NCI-H2029 (cell line): ENCODE data around the gene STIM1.

Experiments
- DNase-seq: peaks from one replicate; lab custom pipeline; 2025; lab: John Stamatoyannopoulos, UW

Gene STIM1

DNA sequence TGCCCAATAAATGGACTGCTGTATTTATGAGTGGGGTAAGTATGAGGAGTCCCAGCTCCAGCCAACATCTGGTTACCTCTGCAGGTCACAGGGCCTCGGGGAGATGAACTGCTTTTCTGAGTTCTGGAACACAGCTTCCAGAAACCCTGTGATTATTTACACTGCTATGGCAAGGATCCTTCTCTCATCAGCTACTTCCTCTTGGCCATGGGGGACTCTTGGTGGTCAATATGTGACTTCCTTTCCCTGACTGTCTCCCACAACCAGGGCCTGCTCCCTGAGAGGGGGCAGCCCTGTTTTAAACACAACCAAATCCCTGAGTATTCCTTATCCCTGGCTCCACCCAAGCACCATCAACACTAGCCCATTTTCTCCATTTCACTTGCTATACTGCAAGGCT lies 24.7 kb upstream of the STIM1 start:
- no peak for DNase-seq

DNA sequence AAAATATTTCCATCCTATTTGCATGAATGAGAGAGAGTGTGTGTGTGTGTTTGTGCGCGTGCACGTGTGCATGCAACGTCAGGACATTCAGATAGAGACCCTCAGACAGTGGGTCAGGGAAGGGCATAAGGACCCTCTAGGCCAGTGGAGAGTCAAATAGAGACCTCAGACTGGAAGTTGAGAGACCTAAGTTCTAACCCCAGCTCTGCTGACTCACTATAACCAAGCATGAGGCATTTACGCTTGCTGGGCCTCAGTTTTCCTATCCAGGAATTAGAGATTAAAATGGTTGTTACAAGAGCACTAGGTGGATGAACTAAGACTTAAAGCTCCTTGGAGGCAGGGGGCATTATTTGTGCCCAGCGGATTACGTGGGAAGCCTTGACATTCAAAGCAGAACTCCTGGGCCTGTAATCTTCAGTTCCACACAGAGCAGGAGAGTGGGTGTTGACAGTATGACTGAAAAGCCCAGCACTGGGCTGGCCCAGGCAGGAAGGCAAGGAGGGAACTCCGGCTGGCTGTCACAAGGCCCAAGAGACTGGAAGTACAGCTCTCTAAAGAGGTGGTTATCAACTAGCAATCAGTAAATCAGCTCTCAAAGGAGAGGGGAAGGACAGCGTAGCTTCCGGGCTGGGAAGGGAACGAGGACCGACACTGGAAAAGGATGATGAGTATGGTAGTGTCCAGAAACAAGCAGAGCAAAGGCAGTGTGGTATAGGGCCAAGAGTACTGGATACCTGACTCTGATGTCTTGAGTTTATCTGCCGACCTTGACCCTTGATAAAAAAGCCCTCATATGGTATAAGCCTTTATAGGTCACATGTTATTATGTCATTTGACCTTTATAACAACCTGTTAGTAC lies 23.9 kb upstream of the STIM1 start:
- no peak for DNase-seq

DNA sequence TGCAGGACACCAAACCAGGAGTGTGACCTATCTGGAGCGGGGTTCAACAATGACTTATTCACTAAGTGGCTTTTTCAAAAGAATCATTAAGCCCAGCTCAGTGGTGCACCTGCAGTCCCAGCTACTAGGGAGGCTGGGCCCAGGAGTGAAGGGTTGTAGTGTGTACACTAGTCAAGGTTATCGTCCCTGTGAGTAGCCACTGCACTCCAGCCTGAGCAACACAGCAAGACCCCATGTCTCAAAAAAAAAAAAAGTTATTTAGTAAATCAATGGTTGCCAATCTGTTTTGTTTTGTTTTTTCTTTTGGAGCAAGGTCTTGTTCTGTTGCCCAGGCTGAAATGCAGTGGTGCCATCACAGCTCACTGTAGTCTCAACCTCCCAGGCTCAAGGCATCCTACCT lies 22.6 kb upstream of the STIM1 start:
- no peak for DNase-seq

DNA sequence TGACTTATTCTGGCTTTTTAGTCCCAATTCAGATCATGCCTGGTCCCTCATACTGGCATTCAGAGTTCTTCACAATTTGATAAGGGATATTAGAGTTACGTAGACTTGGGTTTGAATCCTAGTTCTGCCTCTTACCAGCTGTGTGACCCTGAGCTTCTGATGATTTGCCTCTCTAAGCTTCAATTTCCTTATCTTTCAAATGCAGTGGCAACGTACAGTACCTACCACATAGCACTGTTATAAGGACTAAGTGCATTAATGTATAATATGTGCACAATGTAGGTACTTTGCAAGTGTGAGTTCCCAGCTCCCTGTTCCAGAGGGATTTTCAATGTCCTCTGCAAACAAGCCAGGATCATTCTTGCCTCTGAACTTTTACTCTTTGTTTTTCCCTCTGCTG lies 22.0 kb upstream of the STIM1 start:
- no peak for DNase-seq

DNA sequence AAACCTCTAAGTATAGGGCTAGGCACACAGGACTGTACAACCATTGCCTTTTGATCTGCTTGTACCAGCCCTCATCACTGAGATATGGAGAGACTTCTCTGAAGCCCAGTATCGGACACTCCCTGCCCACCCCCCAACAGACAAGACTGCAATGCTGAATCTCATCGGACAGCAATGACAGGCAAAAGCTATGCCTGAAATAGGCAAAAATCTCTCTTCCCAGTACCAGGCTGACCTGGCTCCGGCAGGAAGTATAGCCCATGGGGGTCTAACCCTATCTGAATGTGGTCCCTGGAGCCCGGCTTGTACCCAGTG lies 21.2 kb upstream of the STIM1 start:
- DNase-seq = no peak

DNA sequence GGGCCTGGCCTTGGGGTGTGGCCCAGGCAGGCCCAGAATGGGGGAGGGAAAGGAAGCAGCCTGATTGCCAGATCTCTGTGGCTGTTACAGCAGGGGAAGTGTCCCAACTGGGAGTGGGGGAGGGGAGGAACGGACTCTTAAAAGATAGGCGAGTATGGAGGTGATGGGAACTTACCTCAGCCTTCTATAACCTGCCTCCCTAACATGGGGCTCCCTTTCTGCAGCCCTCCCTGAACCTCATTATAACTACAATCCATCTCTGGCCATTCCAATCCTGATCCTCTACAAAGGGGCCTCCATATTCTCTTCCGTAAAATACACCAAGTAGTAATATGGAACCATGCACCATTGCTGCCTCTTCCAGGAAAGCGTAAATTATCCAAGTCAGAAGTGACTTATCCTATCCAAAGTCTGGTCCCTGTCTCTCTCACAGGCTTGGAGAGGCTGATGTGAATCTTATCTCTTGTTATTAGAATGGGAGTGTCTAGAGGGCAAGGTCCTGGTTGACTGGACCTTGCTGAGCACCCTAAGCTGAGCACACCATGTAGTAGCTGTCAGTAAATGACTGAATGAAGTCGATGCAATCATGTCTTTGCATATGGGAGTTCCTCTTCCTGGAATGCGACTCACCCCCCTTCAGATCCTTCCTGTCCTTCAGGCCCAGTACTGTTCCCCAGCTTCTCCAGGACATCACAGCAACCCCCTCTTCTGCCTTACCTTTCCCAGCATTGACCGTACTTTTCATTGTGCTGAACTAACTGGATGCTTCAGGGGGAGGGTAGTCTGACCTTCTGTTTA lies 20.6 kb upstream of the STIM1 start:
- DNase-seq = no peak

DNA sequence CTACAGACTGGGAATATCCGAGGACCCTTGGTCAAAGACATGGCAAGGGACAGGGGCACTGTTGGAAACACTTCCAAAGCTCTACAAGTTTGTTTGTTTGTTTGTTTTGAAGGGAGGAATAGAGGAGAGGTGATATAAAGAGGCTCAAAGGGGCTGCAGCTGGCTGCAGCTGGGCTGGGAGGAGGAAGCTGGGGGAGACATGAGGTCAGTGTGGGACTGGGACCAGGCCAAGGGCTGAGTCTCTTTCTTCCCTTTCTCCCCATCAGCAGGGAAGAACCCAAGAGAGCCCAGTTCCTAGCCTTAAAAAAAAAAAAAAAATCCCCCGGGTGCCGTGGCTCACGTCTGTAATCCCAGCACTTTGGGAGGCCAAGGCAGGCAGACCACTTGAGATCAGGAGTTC lies 19.7 kb upstream of the STIM1 start:
- DNase-seq = no peak

DNA sequence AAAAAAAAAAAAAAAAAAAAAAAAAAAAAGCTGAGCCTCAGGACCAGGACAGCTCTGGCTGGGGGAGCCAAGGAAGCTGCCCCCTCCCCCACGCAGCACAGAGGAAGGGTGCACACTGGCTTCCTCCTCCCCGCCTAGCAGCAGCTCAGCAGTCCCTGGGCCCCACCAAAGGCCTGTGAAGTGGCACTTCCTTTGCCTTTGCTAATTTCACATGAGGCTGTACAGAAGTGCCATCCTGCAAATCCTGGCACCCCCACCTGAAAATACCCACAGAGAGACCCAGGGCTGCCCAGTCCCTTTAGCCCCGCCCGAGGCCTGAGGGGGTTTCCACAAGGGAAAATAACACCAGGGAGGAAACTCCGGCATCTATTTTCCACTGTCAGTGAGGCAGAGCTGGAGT lies 18.6 kb upstream of the STIM1 start:
- no peak for DNase-seq

DNA sequence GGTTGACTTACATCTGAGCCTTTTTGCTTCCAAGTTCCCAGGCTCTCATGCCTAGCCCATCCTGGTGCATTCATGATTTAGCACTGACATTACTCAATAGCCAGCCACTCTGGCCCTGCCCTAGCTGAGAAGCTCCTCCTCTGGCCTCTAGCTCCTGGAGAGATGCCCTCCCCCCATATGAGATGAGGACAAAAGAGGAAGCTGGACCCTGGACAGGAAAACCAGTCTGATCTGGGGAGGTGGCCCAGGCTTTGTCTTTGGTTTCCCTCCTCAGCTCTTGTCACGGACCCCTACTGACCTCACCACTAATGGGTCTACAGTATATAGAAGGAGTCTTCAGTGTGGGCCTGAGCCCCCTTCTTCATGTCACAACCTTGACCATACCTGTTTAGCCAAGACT lies 17.7 kb upstream of the STIM1 start:
- no peak for DNase-seq

DNA sequence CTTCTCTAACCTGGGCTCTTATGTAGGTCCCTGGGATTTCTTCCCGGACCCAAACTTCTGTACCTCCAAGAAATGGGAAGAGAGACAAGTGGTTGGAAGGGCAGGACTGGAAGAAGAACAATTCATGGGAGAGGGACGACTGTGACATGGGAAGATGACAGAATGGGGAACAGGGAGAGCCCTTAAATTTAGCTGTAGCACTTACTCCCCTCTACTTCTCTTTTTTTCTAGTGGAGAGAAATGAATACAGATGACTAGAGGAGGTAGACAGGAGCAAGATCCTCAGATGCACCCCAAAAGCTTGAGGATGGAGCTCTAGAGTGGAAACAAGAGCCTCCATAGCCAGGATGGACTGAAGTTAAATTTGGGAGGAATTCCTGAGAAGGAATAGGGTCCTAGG lies 17.0 kb upstream of the STIM1 start:
- no peak for DNase-seq

DNA sequence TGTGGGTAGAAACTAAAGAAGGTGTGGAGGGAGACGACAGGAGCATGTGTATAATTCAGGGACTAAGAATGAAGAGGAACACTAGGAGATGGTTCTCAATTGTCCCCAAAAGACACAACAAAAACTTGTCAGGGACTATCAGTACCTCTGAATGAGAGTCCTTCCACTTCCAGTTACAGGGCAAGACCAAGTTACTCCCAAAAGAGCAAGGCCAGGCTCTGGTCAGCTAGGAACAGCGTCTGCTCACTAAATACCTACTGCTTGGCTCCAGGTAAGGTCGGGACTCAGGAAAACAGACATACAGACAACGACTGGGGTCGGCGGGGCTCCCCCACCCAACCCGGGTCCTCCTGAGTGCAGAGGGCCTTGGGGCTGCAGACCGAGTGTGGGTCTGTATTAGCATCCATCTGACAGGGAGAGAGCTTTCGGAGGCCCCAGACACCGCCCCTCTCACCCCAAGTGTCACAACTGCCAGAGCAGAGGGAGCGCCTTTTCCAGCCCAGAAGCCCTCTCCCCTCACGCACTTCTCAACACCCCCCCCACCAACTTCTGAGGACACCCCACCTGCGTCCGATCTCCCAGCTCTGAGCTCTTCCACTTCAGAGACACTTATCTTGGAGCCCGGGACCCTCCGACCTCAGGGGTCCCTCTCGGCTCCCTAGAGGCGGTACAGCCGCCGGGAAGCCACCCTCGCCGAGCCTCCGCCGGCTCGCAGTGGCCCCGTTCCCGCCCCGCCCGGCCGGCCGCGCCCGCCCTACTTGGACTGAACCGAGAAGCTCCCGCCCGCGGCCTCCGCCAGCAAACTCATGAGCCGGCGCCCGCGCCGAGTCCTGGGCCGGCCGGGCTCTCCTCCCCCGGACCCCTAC lies 15.2 kb upstream of the STIM1 start:
- DNase-seq = no peak

DNA sequence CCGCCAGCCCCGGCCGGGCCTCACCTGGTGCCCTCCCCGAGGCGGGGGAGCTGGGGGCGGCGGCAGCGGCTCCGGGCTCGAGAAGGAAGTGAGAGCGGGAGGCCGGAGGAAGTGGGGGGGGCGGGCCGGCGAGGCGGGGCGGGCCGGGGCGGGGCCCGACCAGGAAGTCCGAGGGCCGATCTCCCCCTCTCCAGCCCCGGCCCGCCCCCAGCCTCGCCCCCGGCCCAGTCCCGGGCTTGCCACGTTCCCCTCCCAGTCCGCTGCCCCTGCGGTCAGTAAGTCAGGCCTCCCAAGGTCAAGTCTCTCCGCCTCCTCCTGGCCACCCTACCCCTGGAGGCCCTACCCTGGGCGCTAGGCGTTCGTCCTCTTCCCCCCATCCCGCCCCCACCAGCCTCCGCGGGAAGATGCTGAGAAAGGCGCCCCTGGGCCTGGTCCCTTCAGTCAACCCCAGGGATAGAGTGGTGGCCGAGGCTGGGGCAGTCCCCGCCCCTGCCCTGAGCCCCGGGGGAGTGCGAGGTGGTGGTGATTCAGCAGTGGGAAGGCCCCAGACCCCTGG lies 14.5 kb upstream of the STIM1 start, which contains the start of gene RHOG:
RHOG (minus strand) TSS at position 90 of the 556 bp plus-strand sequence. CDS start 12,821 bp downstream, outside the sequence.
- peak; percentile 32 for DNase-seq

DNA sequence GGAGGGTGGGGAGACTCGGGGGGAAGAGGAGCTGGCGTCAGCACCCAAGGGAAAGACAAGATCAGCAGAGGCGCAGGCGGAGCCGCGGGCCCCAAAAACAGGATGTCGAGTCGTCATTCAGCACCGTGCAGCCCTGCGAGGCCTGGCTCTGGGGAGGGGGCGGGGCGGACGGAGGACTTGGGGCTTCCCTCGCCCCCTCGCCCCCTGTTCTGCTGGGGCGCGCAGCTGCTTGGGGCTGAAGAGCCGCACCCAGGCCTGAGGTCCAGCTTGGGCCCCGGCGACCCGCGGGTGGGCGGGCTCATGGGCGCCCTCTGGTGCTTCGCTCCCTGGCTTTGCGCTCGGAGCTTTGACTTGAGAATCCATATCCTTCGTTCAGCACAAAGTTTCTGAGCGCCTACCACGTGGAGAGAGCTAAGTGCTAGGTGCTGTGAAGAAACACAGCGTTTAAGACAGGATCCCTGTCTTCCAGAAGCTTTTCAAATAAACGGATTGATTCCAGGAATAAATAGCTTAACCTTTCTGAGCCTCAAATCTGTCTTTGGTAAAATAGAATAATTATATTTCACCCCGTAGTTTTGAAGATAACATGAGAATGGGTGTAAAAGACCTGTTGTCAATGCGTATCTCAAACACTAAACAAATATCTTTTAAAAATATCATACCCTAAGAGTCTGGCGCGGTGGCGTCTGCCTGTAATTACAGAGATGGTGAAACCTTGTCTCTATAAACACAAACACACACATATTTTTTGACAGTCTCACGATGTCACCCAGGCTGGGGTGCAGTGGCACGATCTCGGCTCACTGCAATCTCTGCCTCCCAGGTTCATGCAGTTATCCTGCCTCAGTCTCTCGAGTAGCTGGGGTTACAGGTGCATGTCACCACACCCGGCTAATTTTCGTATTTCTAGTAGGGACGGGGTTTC lies 13.8 kb upstream of the STIM1 start:
- peak; percentile 57 for DNase-seq

DNA sequence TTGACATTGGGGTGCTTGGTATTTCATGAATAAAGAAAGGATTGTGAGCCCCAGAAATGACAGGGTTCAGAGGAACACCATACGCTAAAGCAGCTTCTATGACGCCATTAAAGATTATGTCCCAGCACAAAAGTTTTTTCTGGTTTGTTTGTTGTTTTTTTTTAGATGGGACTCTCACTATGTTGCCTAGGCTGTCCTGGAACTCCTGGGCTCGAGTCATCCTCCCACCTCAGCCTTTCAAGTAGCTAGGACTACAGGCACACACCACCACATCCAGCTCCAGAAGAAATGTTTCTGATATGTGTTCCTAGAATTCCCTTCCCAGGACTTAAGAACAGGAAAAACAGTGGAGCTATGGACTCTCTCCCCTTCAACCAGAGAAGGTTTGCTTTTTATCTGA lies 12.1 kb upstream of the STIM1 start:
- no peak for DNase-seq

DNA sequence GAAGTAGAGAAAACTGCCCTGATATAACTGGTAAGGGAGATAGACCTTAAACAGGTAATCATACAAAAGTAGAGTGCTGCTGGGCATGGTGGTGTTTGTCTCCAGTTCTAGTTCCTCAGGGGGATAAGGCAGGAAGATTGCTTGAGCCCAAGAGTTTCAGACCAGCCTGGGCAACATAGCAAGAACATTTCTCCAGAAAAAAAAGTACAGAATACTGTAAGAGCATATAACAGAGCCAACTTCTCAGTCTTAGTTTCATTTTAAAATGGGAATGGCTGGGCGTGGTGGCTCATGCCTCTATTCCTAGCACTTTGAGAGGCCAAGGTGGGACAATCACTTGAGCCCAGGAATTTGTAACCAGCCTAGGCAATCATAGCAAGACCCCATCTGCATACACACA lies 10.2 kb upstream of the STIM1 start:
- no peak for DNase-seq

DNA sequence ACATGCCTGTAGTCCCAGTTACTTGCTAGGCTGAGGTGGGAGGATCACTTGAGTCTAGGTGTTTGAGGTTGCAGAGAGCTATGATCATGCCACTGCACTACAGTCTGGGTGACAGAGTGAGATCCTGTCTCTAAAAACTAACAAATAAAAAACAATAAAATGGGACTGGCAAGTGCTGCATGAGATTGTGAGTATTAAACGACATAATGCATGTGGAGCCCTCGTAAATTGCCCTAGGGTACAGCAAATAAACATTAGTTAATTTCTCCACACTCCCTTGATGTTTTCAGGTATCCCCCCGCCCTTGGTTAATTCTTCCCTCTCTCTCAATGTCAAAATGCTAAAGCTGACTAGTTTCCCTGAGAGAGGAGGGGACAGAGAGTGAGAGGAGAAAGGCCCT lies 9.8 kb upstream of the STIM1 start:
- no peak for DNase-seq

DNA sequence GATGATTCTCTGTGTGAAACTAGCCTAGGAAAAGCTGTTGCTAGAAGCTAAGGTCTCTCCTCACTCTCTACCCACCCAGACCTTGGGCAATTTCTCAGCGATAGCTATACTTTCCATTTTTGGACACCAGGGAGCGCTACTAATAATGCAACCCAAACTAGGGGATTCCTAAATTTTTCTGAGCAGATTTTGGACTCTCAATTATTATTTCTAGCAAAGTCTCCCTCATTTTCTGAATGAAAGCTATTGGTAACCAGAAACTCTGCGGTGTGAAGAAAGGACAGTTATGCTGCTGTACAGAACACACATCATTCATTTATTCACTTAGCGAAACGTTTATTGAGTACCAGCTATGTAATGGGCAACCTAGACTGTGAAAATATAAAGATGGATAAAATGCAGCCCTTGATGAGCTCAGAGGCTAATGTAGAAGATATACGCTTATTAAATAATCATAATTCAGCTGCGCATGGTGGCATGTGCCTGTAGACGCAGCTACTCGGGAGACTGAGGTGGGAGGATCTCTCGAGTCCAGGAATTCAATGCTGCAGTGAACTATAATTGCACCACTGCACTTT lies 6.1 kb upstream of the STIM1 start:
- DNase-seq = no peak

DNA sequence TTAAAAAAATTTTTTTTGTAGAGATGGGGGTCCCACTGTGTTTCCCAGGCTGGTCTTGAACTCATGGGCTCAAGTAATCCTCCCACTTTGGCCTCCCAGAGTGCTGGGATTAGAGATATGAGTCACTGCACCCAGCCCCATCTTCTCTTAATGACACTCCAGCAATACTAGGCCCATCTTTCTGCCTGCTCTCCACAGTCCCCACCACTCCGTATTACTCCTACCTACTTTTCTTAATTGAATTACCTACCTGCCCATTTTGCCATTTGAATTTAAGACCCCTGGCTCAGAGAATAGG lies 2.0 kb upstream of the STIM1 start:
- no peak for DNase-seq

DNA sequence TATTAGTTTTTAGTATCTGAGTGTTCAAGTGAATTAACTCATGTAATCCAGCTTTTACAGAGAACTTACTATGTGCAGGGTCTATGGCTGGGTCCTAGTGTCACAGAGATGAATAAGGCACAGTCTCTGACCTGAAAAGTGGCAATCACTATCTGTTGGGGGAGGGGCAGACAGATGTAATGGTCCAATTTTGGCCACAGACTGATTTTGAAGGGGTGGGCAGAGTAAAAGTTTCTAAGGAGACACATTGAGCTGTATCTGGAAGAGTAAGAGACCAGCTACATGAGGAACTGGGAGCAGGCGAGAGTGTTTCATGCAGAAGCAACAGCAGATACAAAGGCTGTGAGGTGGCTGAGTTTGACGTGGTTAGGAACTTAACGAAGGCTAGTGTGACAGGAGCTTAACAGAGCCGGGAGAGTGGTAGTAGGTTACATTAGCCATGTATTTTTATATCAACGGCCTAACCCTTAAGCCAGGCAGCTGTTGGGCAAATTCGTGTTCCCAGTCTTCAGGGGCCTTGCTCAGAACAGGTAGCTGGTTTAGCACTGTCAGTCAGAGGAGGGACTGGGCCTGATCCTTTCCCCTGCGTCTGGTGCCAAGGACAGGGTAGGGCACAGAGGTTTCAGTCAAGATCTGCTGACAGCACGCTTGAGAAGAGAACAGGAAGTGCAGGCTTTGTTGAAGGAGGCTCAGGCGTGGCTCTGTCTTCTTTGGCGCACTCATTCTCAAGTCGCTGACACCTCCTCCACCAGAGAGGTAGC lies 1.4 kb upstream of the STIM1 start:
- no peak for DNase-seq

DNA sequence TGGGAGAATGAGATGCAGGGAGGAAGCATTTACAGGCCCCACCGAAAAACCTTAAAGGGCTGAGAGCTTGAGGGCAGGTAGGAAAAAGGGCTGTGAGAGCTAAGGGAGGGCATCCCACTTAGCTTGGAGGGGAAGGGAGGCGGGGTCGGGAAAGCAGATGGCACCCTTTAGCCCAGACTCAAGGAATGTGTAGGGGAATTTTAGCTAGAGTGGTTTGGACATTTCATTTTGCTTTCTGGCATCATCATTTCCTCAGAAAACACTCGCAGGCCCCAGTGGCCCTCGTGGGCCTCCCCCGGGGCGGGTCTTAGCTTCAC lies 846 bp upstream of the STIM1 start:
- DNase-seq = no peak
